ENCODE data around the gene REV3L. TPM values are rescaled to one million over a fixed set of nuclear protein-coding genes. Genes with fewer than 3 reads are reported as not detected.
A peak's percentile ranks its signal among the peaks of the same experiment; 100 is the strongest.

The REV3L gene
- total and polyA plus RNA-seq, 9 of the 15 experiments (the other 6 are each of a cell fraction or from before 2014, with no cell fraction given) = 5.5 to 24.4 (median 14.4) TPM

GRCh38 chr6:111265842-111266241 is 217.2 kb downstream of the REV3L start (continued):
- TF ChIP-seq ZBTB5 (IDR thresholded peaks at IDR 0.05) (no peak), PHTF2 (CRISPR knock-in tag; IDR thresholded peaks at IDR 0.05) (no peak), UBTF (IDR thresholded peaks at IDR 0.05; ENCODE audit: borderline replicate concordance in 1 of 2, low read depth in 2 of 2, low read length in 2 of 2) (no peak), ARID1B (IDR thresholded peaks at IDR 0.05) (peak; percentile 85), ZNF175 (CRISPR knock-in tag; IDR thresholded peaks at IDR 0.05; ENCODE audit: low read depth) (no peak), EHMT2 (IDR thresholded peaks at IDR 0.05) (no peak), ZBTB17 (CRISPR knock-in tag; IDR thresholded peaks at IDR 0.05) (no peak), USF2 (CRISPR knock-in tag; IDR thresholded peaks at IDR 0.05) (no peak), FOXK2 (conservative IDR thresholded peaks at IDR 0.05 in 1 of 2, IDR thresholded peaks at IDR 0.05 in 1 of 2; ENCODE audit: low read depth in 2 of 2) (no peak), TCF3 (CRISPR knock-in tag; IDR thresholded peaks at IDR 0.05) (peak; percentile 68), KLF13 (tag; IDR thresholded peaks at IDR 0.05; ENCODE audit: borderline replicate concordance, low read depth) (no peak), NFE2L1 (tag; IDR thresholded peaks at IDR 0.05; ENCODE audit: borderline replicate concordance, low read depth) (no peak), CREM (IDR thresholded peaks at IDR 0.05; ENCODE audit: low read depth) (peak; percentile 33; the same call in 1 of the 2 replicates), SMARCC2 (IDR thresholded peaks at IDR 0.05; ENCODE audit: low read depth) (peak; percentile 35; the same call in 1 of the 2 replicates), TEAD4 (IDR thresholded peaks at IDR 0.05; ENCODE audit: low read length) (peak; percentile 63), TEAD4 (CRISPR knock-in tag; IDR thresholded peaks at IDR 0.05; ENCODE audit: borderline replicate concordance) (no peak), ARID2 (IDR thresholded peaks at IDR 0.05) (no peak), LEF1 (IDR thresholded peaks at IDR 0.05) (no peak), ETV6 (IDR thresholded peaks at IDR 0.05; ENCODE audit: borderline replicate concordance in 1 of 2, low read depth in 2 of 2, low read length in 1 of 2) (no peak), ETV6 (CRISPR knock-in tag; IDR thresholded peaks at IDR 0.05; ENCODE audit: borderline replicate concordance) (no peak), ZNF696 (CRISPR knock-in tag; conservative IDR thresholded peaks at IDR 0.05) (no peak), TCFL5 (CRISPR knock-in tag; conservative IDR thresholded peaks at IDR 0.05) (no peak), ZNF316 (IDR thresholded peaks at IDR 0.05) (peak; percentile 50; the same call in 1 of the 2 replicates), PRMT5 (CRISPR knock-in tag; IDR thresholded peaks at IDR 0.05) (no peak), RCOR1 (IDR thresholded peaks at IDR 0.05; ENCODE audit: borderline replicate concordance in 1 of 2, low read depth in 2 of 2, low read length in 2 of 2) (peak in 1 of 2 experiments; percentile 15; a peak in 1 of 4 replicates), HCFC1 (IDR thresholded peaks at IDR 0.05; ENCODE audit: low read depth, low read length) (no peak), NR3C1 (CRISPR knock-in tag; IDR thresholded peaks at IDR 0.05) (no peak)
